HEK293 (cell line): ENCODE results near the gene TTLL11.

Experiments
- ZNF366 ChIP-seq: fragments of 450-650 bp; formaldehyde crosslinking; conservative IDR thresholded peaks from 2 replicates; pipeline ENCODE4 v1.5.1; 2016; ENCODE audit warnings: missing biosample characterization, missing genetic modification characterization
- ZNF416 ChIP-seq: fragments of 450-650 bp; formaldehyde crosslinking; IDR thresholded peaks from 2 replicates; pipeline ENCODE4 v1.5.1; 2016; ENCODE audit warnings: missing biosample characterization, missing genetic modification characterization
- TF ChIP-seq, protein P1 (sequence below): fragments of 450-650 bp; formaldehyde crosslinking; conservative IDR thresholded peaks from 2 replicates; pipeline ENCODE4 v1.5.1; 2016; ENCODE audit warnings: low read depth, missing biosample characterization, missing genetic modification characterization

DNA sequence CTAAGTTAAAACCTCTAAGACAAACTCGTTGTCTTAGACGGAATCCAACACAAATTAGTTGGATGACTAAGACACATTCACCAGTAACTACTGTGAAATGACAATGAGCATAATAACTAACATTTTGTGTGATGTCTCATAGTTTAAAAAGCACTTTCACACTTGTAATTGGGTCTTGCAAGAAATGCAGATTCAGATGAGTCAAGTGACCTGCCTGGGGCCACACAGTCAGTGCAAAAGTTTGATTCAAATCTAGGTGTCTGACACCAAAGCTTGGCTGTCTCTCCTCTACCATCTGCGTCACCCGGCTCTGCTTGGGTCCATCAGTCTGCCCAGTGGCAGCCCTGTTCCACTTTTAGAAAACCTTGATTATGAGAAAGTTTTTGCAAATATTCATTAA, 143.7 kb downstream of the TTLL11 start:
- no peak for TF ChIP-seq ZNF366 (tag by site-specific recombination)
- no peak for TF ChIP-seq ZNF416 (tag by site-specific recombination)
- TF ChIP-seq, protein P1, sequence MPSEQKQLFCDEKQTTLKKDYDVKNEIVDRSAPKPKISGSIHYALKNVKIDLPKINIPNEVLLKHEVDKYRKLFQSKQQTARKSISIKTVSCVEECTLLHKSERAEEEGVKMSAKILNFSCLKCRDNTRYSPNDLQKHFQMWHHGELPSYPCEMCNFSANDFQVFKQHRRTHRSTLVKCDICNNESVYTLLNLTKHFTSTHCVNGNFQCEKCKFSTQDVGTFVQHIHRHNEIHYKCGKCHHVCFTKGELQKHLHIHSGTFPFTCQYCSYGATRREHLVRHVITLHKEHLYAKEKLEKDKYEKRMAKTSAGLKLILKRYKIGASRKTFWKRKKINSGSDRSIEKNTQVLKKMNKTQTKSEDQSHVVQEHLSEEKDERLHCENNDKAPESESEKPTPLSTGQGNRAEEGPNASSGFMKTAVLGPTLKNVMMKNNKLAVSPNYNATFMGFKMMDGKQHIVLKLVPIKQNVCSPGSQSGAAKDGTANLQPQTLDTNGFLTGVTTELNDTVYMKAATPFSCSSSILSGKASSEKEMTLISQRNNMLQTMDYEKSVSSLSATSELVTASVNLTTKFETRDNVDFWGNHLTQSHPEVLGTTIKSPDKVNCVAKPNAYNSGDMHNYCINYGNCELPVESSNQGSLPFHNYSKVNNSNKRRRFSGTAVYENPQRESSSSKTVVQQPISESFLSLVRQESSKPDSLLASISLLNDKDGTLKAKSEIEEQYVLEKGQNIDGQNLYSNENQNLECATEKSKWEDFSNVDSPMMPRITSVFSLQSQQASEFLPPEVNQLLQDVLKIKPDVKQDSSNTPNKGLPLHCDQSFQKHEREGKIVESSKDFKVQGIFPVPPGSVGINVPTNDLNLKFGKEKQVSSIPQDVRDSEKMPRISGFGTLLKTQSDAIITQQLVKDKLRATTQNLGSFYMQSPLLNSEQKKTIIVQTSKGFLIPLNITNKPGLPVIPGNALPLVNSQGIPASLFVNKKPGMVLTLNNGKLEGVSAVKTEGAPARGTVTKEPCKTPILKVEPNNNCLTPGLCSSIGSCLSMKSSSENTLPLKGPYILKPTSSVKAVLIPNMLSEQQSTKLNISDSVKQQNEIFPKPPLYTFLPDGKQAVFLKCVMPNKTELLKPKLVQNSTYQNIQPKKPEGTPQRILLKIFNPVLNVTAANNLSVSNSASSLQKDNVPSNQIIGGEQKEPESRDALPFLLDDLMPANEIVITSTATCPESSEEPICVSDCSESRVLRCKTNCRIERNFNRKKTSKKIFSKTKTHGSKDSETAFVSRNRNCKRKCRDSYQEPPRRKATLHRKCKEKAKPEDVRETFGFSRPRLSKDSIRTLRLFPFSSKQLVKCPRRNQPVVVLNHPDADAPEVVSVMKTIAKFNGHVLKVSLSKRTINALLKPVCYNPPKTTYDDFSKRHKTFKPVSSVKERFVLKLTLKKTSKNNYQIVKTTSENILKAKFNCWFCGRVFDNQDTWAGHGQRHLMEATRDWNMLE (tag by site-specific recombination): no peak
